Subcutaneous adipose tissue (tissue), 4 donors: ENCODE measurements around the gene CHMP2A. TPM values are rescaled to one million over a fixed set of nuclear protein-coding genes. Genes with fewer than 3 reads are reported as not detected.

Source experiments
- total RNA-seq, 4 donors: library from RNA; depleted of rRNA; stranded (reverse); fragments of >200 nt; gene quantifications; one replicate each; pipeline ENCODE4 v1.1.0, GENCODE V29; 2016
- TF ChIP-seq, protein P1 (sequence below): fragments of 450-650 bp; IDR thresholded peaks from one replicate; pipeline ENCODE4 v1.5.1; 2016; ENCODE audit warnings: low read depth, mild to moderate bottlenecking, control low read depth, antibody characterized with exemption, moderate library complexity

Gene CHMP2A
- total RNA-seq, 4 donors from 2014 or later: 96.8 to 133 (median 106) TPM

DNA sequence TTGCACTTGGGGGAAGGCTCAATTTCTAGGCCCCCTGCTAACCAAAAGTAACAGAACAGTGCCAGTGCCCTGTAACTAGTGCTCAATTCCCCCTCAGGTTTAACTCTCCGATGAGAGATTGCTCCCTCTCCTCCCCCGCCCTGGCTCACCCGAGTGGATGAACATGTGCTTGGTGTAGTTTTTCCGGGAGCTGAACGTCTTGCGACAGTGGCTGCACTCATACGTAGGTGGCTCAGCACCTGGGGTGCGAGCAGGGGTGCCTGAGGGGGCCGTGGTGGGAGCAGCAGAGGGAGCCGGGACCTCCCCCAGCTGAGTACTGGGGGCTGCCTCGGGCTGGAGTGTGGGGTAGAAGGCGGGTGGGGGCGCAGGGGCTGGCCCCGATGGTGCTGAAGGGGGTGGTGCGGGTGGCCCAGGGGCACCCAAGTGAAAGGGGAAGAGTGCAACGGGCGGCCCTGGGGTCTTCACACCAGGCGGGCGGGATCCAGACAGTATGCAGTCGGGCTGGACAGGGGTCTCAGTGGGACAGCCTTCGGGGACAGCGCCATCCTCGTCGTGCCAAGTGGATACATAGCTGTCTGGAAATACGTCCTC, 38.6 kb downstream of the CHMP2A start:
- TF ChIP-seq, protein P1, sequence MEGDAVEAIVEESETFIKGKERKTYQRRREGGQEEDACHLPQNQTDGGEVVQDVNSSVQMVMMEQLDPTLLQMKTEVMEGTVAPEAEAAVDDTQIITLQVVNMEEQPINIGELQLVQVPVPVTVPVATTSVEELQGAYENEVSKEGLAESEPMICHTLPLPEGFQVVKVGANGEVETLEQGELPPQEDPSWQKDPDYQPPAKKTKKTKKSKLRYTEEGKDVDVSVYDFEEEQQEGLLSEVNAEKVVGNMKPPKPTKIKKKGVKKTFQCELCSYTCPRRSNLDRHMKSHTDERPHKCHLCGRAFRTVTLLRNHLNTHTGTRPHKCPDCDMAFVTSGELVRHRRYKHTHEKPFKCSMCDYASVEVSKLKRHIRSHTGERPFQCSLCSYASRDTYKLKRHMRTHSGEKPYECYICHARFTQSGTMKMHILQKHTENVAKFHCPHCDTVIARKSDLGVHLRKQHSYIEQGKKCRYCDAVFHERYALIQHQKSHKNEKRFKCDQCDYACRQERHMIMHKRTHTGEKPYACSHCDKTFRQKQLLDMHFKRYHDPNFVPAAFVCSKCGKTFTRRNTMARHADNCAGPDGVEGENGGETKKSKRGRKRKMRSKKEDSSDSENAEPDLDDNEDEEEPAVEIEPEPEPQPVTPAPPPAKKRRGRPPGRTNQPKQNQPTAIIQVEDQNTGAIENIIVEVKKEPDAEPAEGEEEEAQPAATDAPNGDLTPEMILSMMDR: no peak

DNA sequence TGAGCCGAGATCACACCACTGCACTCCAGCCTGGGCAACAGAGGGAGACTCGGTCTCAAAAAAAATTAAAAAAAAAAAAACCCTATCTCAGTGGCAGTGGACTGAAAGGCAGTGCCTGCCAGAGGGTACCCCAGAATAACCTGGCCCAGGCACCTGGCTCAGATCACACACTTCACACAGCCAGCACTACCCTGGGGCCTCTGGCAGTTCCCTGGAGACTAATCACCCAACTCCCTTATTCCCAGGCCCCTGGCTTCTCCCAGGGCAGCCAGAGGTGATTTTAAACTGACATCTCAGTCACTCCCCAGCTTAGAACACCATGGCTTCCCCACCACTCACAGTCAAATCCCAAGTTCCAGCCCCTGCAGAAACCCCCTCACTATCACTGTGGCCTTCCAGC, 39.6 kb downstream of the CHMP2A start:
- TF ChIP-seq, protein P1: no peak

DNA sequence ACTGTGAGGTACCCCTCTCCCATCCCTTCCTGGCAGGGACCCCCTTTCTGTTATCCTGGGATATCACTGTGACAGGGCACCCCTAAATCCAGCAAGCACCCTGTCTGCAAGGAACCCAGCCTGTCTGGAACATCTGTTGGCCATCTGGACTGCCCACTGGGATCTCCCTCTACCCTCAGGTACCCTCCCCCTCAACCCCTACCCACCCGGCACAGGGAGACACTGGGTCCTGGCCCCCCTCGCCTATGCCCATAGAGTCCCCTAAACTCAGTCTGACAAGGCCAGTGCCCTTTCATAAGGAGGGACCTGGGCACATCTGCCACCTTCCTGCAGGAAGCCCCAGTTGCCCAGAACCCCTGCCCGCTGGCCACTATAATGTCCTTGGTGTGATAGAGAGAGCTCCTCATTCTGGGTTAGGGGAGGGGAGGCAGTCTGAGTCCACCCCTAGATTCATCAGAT, 40.3 kb downstream of the CHMP2A start:
- TF ChIP-seq, protein P1: no peak

DNA sequence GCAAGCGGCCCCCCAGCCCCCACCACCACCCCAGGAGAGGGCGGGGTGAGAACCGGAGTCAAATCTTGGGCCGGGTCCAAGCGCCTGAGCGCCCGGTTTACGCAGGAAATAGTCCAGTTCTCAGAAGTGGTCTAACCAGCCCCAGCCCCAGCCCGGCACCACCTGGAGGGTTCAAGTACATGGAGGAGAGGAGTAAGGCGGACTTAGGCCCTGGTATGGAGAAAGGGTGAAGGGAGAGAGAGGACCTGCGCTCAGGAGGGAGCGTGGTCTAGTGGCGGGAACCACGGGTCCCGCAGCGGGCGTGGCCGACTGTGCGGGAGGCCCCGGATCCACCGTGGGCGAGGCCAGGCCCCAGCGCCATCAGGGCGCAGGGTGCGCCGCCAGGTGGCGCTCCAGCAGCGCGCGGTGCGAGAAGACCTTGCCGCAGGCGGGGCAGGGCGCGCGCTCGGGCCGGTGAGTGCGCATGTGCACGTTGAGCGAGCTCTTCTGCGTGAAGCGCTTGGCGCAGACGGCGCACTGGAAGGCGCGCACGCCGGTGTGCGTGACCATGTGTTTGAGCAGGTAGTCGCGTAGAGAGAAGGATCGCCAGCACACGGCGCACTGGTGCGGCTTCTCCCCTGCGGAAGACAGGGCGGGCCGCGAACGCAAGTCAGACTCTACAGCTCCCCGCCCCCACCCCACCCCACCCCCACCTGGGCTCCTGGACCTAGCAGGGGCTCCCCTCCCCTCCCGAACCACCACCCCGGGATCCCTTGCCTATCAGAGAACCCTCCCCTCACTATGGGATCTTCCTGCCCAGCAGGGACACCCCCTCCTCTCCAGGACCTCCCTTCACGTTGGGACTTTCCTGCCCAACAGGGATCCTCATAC, 41.0 kb downstream of the CHMP2A start:
- TF ChIP-seq, protein P1: no peak

DNA sequence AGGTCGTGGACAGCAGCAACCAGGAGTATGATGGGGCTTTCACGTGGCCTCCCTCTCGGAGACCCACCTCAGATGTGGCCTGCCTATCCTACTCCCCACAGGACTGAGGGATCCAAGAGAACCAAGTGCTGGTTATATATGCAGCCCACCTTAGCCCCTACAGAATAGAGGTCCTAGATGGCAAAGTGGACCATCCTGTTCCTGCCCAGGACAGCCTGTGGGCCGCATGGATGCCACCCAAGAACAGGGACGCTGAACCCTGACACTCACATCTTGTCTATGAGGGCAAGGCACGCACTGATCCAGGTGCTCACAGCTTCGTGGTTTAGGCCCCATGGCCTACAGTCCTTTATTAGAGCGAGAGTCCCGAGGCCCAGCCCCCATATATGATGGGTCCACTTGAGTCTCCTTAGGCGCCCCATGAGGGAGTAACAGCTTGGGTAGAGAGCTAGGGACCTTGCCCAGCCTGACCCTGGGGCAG, 41.7 kb downstream of the CHMP2A start:
- TF ChIP-seq, protein P1: no peak

DNA sequence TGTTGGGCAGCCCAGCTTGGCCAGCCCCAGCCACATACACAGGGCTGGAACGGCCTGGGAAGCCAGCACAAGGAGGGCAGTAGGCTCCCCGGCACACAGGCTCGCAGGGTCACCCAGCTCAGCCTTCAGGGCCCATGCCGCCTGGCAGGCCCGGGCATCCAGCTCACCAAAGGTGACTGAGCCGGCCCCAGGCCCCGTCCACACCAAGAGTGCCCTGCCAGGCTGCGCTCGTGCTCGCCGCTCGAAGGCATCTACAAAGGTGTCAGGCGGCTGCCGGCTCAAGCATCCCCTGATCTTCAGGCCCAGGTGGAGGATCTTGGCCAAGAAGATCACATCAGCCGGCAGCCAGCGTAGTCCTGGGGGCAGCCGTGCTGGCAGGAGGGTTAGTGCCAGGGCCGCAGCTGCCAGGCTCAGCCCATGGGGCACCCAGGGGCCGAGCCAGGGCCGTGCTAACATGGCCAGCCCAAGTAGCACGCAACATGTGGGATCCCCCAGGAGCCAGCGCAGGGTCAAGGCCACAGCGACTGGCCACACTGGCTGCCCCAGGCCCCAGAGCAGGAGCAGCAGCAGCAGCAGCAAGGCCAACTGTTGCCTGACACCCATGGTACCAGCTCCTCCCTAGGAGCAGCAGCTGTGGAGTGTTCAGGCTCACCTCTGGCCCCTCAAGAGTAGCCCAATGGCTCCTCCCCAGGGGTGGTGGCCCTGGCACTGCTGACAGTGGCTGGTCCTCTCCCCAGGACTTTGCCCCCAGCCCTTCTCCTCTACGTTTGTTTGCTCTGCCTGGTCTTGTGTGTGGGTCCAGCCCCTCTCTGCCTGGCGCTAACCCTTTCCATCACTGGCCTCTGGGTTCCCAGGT, 43.3 kb downstream of the CHMP2A start, which contains the start of gene SLC27A5:
Gene SLC27A5, minus strand, starts transcription at position 640 of the 856 bp plus-strand sequence. Its CDS starts 37 bp downstream, at position 603.
- TF ChIP-seq, protein P1: no peak
